SK-N-SH (cell line): ENCODE data around the gene METAP1. TPM values are rescaled to one million over a fixed set of nuclear protein-coding genes. Genes with fewer than 3 reads are reported as not detected.

ENCODE experiments used
- CTCF ChIA-PET: fragments of 300-600, 350-600 bp; formaldehyde crosslinking; extraction: SDS; loops from one replicate; lab custom pipeline; 2021; lab: Yijun Ruan, JAX
- POLR2A ChIA-PET: fragments of 350-600 bp; sonication (Branson Sonifier 250); formaldehyde crosslinking; extraction: SDS; loops from one replicate; lab custom pipeline; 2020; ENCODE audit warnings: antibody characterized with exemption, inconsistent platforms; lab: Yijun Ruan, JAX
- DNase-seq: peaks from one replicate; pipeline ENCODE4 v3.0.0; 2012
- H2AFZ ChIP-seq: fragments of 200-600 bp; sonication (generic); 2 replicates; pipeline ENCODE4 v1.8.1; 2016; ENCODE audit warnings: antibody characterized with exemption, mild to moderate bottlenecking, low read depth
- H3F3A ChIP-seq: fragments of 200-600 bp; sonication (generic); replicated peaks from 2 replicates; pipeline ENCODE3; 2016; ENCODE audit warnings: antibody characterized with exemption, mild to moderate bottlenecking; ENCODE audit not compliant: insufficient read depth
- H3K27ac ChIP-seq, 2 experiments: fragments of 200-500 bp in 1 of 2; fragments of 200-600 bp in 1 of 2; sonication (Bioruptor generic) in 1 of 2; sonication (generic), shearing (Covaris generic) in 1 of 2; 2 replicates each; pipeline versions ENCODE4 v1.5.1 to v1.6.1; 2014 to 2016; ENCODE audit warnings: low read depth in 2 of 2, inconsistent platforms in 1 of 2, low read length in 1 of 2, mild to moderate bottlenecking in 1 of 2, mixed read lengths in 1 of 2
- H3K27me3 ChIP-seq: fragments of 200-600 bp; sonication (generic), shearing (Covaris generic); 2 replicates; pipeline ENCODE4 v1.6.1; 2016; ENCODE audit warnings: mixed run types; ENCODE audit not compliant: insufficient read depth
- H3K36me3 ChIP-seq, 2 experiments: fragments of 200-500 bp in 1 of 2; fragments of 200-600 bp in 1 of 2; sonication (Bioruptor generic) in 1 of 2; sonication (generic) in 1 of 2; replicated peaks in 1 of 2; 2 replicates each; pipeline versions ENCODE3 to v1.5.1; 2014 to 2016; ENCODE audit warnings: low read length in 1 of 2, mild to moderate bottlenecking in 1 of 2; ENCODE audit not compliant: insufficient read depth in 2 of 2, control insufficient read depth in 1 of 2
- H3K4me1 ChIP-seq, 2 experiments: fragments of 200-500 bp in 1 of 2; fragments of 200-600 bp in 1 of 2; sonication (Bioruptor generic) in 1 of 2; sonication (generic), shearing (Covaris generic) in 1 of 2; 2 replicates each; pipeline versions ENCODE4 v1.5.1 to v1.6.1; 2014 to 2016; ENCODE audit warnings: low read depth in 1 of 2, low read length in 1 of 2, mixed run types in 1 of 2; ENCODE audit not compliant: insufficient read depth in 2 of 2, control insufficient read depth in 1 of 2
- H3K4me2 ChIP-seq: fragments of 200-600 bp; sonication (generic), shearing (Covaris generic); 2 replicates; pipeline ENCODE4 v1.6.1; 2017; ENCODE audit warnings: mixed run types
- H3K4me3 ChIP-seq, 2 experiments: fragments of 200-500 bp in 1 of 2; fragments of 200-600 bp in 1 of 2; sonication (Bioruptor generic) in 1 of 2; sonication (generic), shearing (Covaris generic) in 1 of 2; 2 replicates each; pipeline versions ENCODE4 v1.5.1 to v1.8.1; 2014 to 2016; ENCODE audit warnings: low read depth in 2 of 2, inconsistent platforms in 1 of 2, low read length in 1 of 2, mild to moderate bottlenecking in 1 of 2, mixed read lengths in 1 of 2, moderate library complexity in 1 of 2
- H3K79me2 ChIP-seq: fragments of 200-600 bp; sonication (generic); 2 replicates; pipeline ENCODE4 v1.8.1; 2017; ENCODE audit warnings: mild to moderate bottlenecking; ENCODE audit not compliant: insufficient read depth
- H3K9ac ChIP-seq: fragments of 200-600 bp; sonication (generic); 2 replicates; pipeline ENCODE4 v1.6.1; 2017; ENCODE audit warnings: mixed run types
- H3K9me2 ChIP-seq: fragments of 200-600 bp; sonication (generic); 2 replicates; pipeline ENCODE4 v1.6.1; 2017; ENCODE audit warnings: mixed run types
- H3K9me3 ChIP-seq: fragments of 200-600 bp; sonication (generic); 2 replicates; pipeline ENCODE4 v1.6.1; 2017; ENCODE audit warnings: mixed run types, mild to moderate bottlenecking, moderate library complexity
- H4K20me1 ChIP-seq: fragments of 200-600 bp; sonication (generic); 2 replicates; pipeline ENCODE4 v1.6.1; 2017; ENCODE audit warnings: mild to moderate bottlenecking, mixed run types; ENCODE audit not compliant: insufficient read depth
- ELF1 ChIP-seq: IDR thresholded peaks from 2 replicates; pipeline ENCODE4 v1.4.0; 2012
- EZH2phosphoT487 ChIP-seq: fragments of 200-600 bp; sonication (generic); IDR thresholded peaks from 2 replicates; pipeline ENCODE4 v1.6.1; 2017; ENCODE audit warnings: low read depth, mixed run types, mild to moderate bottlenecking, antibody characterized with exemption, moderate library complexity, borderline replicate concordance
- FOSL2 ChIP-seq: IDR thresholded peaks from 2 replicates; pipeline ENCODE4 v1.4.0; 2012; ENCODE audit warnings: low read depth, mild to moderate bottlenecking, moderate library complexity, borderline replicate concordance
- FOXJ3 ChIP-seq: sonication (generic); formaldehyde crosslinking; IDR thresholded peaks from 2 replicates; pipeline ENCODE4 v1.5.1; 2020; ENCODE audit warnings: mild to moderate bottlenecking, missing genetic modification reagents
- FOXM1 ChIP-seq: IDR thresholded peaks from 2 replicates; pipeline ENCODE4 v1.4.0; 2012; ENCODE audit warnings: low read depth, mild to moderate bottlenecking
- GATA2 ChIP-seq: sonication (generic); formaldehyde crosslinking; IDR thresholded peaks from 2 replicates; pipeline ENCODE4 v1.5.0; 2020; ENCODE audit warnings: mild to moderate bottlenecking, missing genetic modification reagents
- MAX ChIP-seq: IDR thresholded peaks from 2 replicates; pipeline ENCODE4 v1.4.0; 2012; ENCODE audit warnings: low read depth
- POLR2AphosphoS5 ChIP-seq: IDR thresholded peaks from 2 replicates; pipeline ENCODE4 v1.6.1; 2012; ENCODE audit warnings: low read depth, low read length
- REST ChIP-seq: IDR thresholded peaks from 2 replicates; pipeline ENCODE4 v1.6.1; 2012; ENCODE audit warnings: mild to moderate bottlenecking, low read depth, low read length, moderate library complexity
- SIN3A ChIP-seq: IDR thresholded peaks from 2 replicates; pipeline ENCODE4 v1.6.1; 2012; ENCODE audit warnings: low read depth, mild to moderate bottlenecking, low read length, moderate library complexity, borderline replicate concordance
- TAF1 ChIP-seq: IDR thresholded peaks from 2 replicates; pipeline ENCODE4 v1.6.1; 2012; ENCODE audit warnings: low read depth, mild to moderate bottlenecking, low read length, moderate library complexity, borderline replicate concordance
- TCF12 ChIP-seq: IDR thresholded peaks from 2 replicates; pipeline ENCODE4 v1.4.0; 2012
- TEAD4 ChIP-seq: IDR thresholded peaks from 2 replicates; pipeline ENCODE4 v1.4.0; 2012; ENCODE audit warnings: mild to moderate bottlenecking, borderline replicate concordance; ENCODE audit not compliant: insufficient read depth
- USF2 ChIP-seq: fragments of 150-350 bp; IDR thresholded peaks from 2 replicates; pipeline ENCODE4 v1.6.1; 2017; ENCODE audit warnings: antibody characterized with exemption, low read length, low read depth, borderline replicate concordance
- WGBS: methylation state at CpG from one replicate; pipeline ENCODE4 v1.1.6; 2017; ENCODE audit warnings: low lambda C conversion rate; 5-methylcytosine and 5-hydroxymethylcytosine counted together
- polyA plus RNA-seq, 3 experiments: library from polyadenylated mRNA; depleted of rRNA; stranded (reverse); fragments of >200 nt; gene quantifications; 2 replicates each; pipeline ENCODE4 v1.2.3, GENCODE V29; 2012
- TF ChIP-seq, protein P1 (sequence below): IDR thresholded peaks from 2 replicates; pipeline ENCODE4 v1.4.0; 2012; ENCODE audit warnings: low read depth, borderline replicate concordance
- TF ChIP-seq, protein P2 (sequence below): IDR thresholded peaks from 2 replicates; pipeline ENCODE4; 2012

The METAP1 gene
- polyA plus RNA-seq, 1 of the 3 experiments (the other 2 are of a cell fraction): 41.0 TPM

DNA sequence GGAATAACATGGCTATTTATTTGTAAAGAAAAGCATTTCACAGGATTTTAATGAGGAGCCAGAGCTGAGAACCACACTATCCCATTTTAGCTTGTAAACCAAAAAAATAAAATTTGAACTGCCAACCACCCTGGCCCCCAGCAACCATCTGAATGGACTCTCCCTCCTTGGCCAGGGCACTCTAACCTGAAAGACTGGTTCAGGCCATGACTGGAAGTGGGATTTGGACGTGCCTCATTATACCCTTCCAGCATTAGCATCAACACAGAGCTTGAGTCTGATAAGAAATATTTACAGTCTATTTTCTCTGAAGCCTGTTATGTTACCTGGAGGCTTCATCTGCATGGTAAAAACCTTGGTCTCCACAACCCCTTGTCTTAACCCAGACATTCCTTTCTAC lies 30.0 kb downstream of the METAP1 start:
- Histone ChIP-seq H3K9ac (no peak overlapping the region), H3K79me2 (peaks cover 99% of the 10 kb centered on the region), H3K9me2 (no peaks in the 10 kb centered on the region), H3K9me3 (no peaks in the 10 kb centered on the region; the same call in 1 of the 2 replicates), H3K4me1 (peaks cover 0 to 2% of the 10 kb centered on the region in 2 experiments; a peak in 3 of 4 replicates), H3K36me3 (peaks cover 5 to 12% of the 10 kb centered on the region in 2 experiments), H3K27me3 (no peaks in the 10 kb centered on the region), H3K4me3 (no peak overlapping the region), H3K27ac (no peak overlapping the region)
- CTCF ChIA-PET: no interaction called here
- POLR2A ChIA-PET: no interaction called here
- 75% methylated on average over 1 of the region's 1 CpG for WGBS
- DNase-seq: no peak
- no peak for TF ChIP-seq EZH2phosphoT487
- TF ChIP-seq, protein P1, sequence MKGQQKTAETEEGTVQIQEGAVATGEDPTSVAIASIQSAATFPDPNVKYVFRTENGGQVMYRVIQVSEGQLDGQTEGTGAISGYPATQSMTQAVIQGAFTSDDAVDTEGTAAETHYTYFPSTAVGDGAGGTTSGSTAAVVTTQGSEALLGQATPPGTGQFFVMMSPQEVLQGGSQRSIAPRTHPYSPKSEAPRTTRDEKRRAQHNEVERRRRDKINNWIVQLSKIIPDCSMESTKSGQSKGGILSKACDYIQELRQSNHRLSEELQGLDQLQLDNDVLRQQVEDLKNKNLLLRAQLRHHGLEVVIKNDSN: no peak
- no peak for TF ChIP-seq MAX
- TF ChIP-seq GATA2 (CRISPR knock-in tag): no peak
- TF ChIP-seq ELF1: no peak
- no peak for TF ChIP-seq FOXJ3
- TF ChIP-seq SIN3A: no peak
- TF ChIP-seq, protein P2, sequence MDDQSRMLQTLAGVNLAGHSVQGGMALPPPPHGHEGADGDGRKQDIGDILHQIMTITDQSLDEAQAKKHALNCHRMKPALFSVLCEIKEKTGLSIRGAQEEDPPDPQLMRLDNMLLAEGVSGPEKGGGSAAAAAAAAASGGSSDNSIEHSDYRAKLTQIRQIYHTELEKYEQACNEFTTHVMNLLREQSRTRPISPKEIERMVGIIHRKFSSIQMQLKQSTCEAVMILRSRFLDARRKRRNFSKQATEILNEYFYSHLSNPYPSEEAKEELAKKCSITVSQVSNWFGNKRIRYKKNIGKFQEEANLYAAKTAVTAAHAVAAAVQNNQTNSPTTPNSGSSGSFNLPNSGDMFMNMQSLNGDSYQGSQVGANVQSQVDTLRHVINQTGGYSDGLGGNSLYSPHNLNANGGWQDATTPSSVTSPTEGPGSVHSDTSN: no peak
- TF ChIP-seq POLR2AphosphoS5: no peak
- TF ChIP-seq TCF12: no peak
- TF ChIP-seq FOSL2: no peak
- TF ChIP-seq, all 33 proteins: peak for 0
- no peak overlapping the region for H2AFZ ChIP-seq
- H3F3A ChIP-seq: no peaks in the 10 kb centered on the region
- peaks cover 28% of the 10 kb centered on the region for H4K20me1 ChIP-seq
- no peak overlapping the region for H3K4me2 ChIP-seq

GRCh38 chr4:99027304-99027703 lies 31.8 kb downstream of the METAP1 start:
- Histone ChIP-seq H3K9me3 (no peaks in the 10 kb centered on the region), H4K20me1 (peaks cover 23% of the 10 kb centered on the region), H3K4me1 (peaks cover 0 to 2% of the 10 kb centered on the region in 2 experiments; a peak in 3 of 4 replicates), H3K4me2 (no peak overlapping the region), H3K27ac (no peak overlapping the region), H3K79me2 (peaks cover 95% of the 10 kb centered on the region), H3K9ac (no peak overlapping the region), H3K36me3 (peaks cover 11% of the 10 kb centered on the region in 2 experiments), H3K27me3 (no peaks in the 10 kb centered on the region), H2AFZ (no peak overlapping the region), H3K9me2 (no peaks in the 10 kb centered on the region), H3F3A (no peaks in the 10 kb centered on the region), H3K4me3 (no peak overlapping the region)
- ChIA-PET POLR2A (no interaction called here), CTCF (interaction anchor here (1.0 to 2.1 kb wide), 2 partner anchors 29 to 32 kb away, joined by 3 to 8 read pairs; partner anchors contain the start of gene METAP1)
- WGBS: 67% methylated on average over 2 of the region's 2 CpGs
- no peak for DNase-seq
- TF ChIP-seq FOXM1 (no peak), REST (no peak), USF2 (no peak), ELF1 (no peak), TAF1 (no peak), TEAD4 (no peak)
- TF ChIP-seq, protein P1: no peak
